Measurements from ENCODE around the gene HDGFL1.

HDGFL1 gene

DNA sequence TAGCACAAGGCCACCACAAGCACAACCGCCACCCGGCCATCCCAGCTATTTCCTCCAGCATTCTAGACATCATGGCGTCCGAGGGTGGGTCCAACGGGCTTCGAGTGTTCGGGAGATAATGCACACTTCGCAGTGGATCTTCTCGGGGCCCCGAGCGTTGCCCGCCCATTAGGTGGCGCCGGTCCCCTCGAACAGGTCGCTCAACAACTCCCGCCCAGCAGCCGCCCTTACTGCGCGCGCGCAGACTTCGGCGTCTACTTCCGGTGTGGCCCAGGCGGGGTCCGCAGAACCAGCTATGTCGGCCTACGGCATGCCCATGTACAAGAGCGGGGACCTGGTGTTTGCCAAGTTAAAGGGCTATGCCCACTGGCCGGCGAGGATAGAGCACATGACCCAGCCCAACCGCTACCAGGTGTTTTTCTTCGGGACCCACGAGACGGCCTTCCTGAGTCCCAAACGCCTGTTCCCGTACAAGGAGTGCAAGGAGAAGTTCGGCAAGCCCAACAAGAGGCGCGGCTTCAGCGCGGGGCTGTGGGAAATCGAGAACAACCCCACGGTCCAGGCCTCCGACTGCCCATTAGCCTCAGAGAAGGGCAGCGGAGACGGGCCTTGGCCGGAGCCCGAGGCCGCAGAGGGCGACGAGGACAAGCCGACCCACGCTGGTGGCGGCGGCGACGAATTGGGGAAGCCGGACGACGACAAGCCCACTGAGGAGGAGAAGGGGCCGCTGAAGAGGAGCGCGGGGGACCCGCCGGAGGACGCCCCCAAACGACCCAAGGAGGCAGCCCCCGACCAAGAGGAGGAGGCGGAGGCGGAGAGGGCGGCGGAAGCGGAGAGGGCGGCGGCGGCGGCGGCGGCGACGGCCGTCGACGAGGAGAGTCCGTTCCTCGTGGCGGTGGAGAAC is at the start of gene HDGFL1:
HDGFL1 (plus strand) TSS at position 286 of the 904 bp plus-strand sequence; CDS start at position 296, 10 bp downstream.
- DNase-seq (ENCODE audit: low read depth, low spot score), result no peak
- no peaks in the 10 kb centered on the region for H3K9me3 ChIP-seq (ENCODE audit: insufficient read depth, low read length)
- no peaks in the 10 kb centered on the region for H3K27me3 ChIP-seq (ENCODE audit: insufficient read depth, insufficient read length)

DNA sequence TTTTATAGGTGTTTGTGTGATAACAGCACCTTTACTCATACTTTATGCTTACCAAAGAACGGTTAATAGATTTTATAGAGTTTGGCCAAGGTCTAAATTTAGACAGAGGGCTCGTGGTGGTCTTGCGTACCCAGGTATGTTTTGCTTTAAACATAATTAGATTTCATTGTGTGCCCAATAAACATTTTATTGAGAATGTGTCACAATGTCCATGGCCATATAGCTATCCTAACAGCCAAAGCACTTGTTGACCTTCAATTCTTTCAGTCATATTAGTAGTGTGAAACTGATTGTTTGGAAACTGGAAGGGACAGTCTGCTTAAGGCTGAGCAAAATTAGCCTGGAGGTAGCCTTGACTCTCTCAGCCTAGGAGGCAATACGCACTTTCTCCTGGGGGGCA is 48.3 kb upstream of the HDGFL1 start:
- no peak overlapping the region for H3K4me3 ChIP-seq (ENCODE audit: insufficient read length, low read depth)
- TF ChIP-seq SUZ12 (IDR thresholded peaks at IDR 0.05; ENCODE audit: extremely low read depth, insufficient read depth, insufficient read length) (no peak), YY1 (IDR thresholded peaks at IDR 0.05; ENCODE audit: insufficient read depth, insufficient read length) (no peak), ZNF274 (IDR thresholded peaks at IDR 0.05; ENCODE audit: low read depth, low read length) (no peak)
- H3K27me3 ChIP-seq (ENCODE audit: insufficient read depth, insufficient read length), result no peaks in the 10 kb centered on the region
- H3K4me1 ChIP-seq (ENCODE audit: insufficient read depth, insufficient read length), result no peaks in the 10 kb centered on the region
- no peak for DNase-seq (ENCODE audit: low read depth, low spot score)
- no peak overlapping the region for H3K9ac ChIP-seq (ENCODE audit: insufficient read length, low read depth)
- H3K9me3 ChIP-seq (ENCODE audit: insufficient read depth, low read length), result no peaks in the 10 kb centered on the region
- no peaks in the 10 kb centered on the region for H3K36me3 ChIP-seq (ENCODE audit: insufficient read depth, insufficient read length, low read length)

More for the DNA sequence above, at the start of gene HDGFL1:
- H3K4me3 ChIP-seq (ENCODE audit: insufficient read length, low read depth), result no peak within 1 kb of the TSS
- H3K36me3 ChIP-seq (ENCODE audit: insufficient read depth, insufficient read length, low read length), result no peaks in the 10 kb centered on the region
- no peak within 1 kb of the TSS for H3K9ac ChIP-seq (ENCODE audit: insufficient read length, low read depth)
- H3K4me1 ChIP-seq (ENCODE audit: insufficient read depth, insufficient read length), result no peaks in the 10 kb centered on the region
- TF ChIP-seq SUZ12 (IDR thresholded peaks at IDR 0.05; ENCODE audit: extremely low read depth, insufficient read depth, insufficient read length) (no peak), YY1 (IDR thresholded peaks at IDR 0.05; ENCODE audit: insufficient read depth, insufficient read length) (no peak), ZNF274 (IDR thresholded peaks at IDR 0.05; ENCODE audit: low read depth, low read length) (no peak)

GRCh38 chr6:22526736-22527135 is 42.6 kb upstream of the HDGFL1 start:
- Histone ChIP-seq H3K27me3 (ENCODE audit: insufficient read depth, insufficient read length) (no peaks in the 10 kb centered on the region), H3K9ac (ENCODE audit: insufficient read length, low read depth) (no peak overlapping the region), H3K9me3 (ENCODE audit: insufficient read depth, low read length) (no peaks in the 10 kb centered on the region), H3K4me3 (ENCODE audit: insufficient read length, low read depth) (no peak overlapping the region), H3K36me3 (ENCODE audit: insufficient read depth, insufficient read length, low read length) (no peaks in the 10 kb centered on the region), H3K4me1 (ENCODE audit: insufficient read depth, insufficient read length) (no peaks in the 10 kb centered on the region)
- TF ChIP-seq YY1 (IDR thresholded peaks at IDR 0.05; ENCODE audit: insufficient read depth, insufficient read length) (no peak), ZNF274 (IDR thresholded peaks at IDR 0.05; ENCODE audit: low read depth, low read length) (no peak), SUZ12 (IDR thresholded peaks at IDR 0.05; ENCODE audit: extremely low read depth, insufficient read depth, insufficient read length) (no peak)
- DNase-seq (ENCODE audit: low read depth, low spot score), result no peak

- no peak overlapping the region for H3K4me3 ChIP-seq (ENCODE audit: insufficient read length, low read depth)
- TF ChIP-seq SUZ12 (IDR thresholded peaks at IDR 0.05; ENCODE audit: extremely low read depth, insufficient read depth, insufficient read length) (no peak), ZNF274 (IDR thresholded peaks at IDR 0.05; ENCODE audit: low read depth, low read length) (no peak), YY1 (IDR thresholded peaks at IDR 0.05; ENCODE audit: insufficient read depth, insufficient read length) (no peak)
- H3K27me3 ChIP-seq (ENCODE audit: insufficient read depth, insufficient read length), result no peaks in the 10 kb centered on the region
- H3K9ac ChIP-seq (ENCODE audit: insufficient read length, low read depth), result no peak overlapping the region
- H3K36me3 ChIP-seq (ENCODE audit: insufficient read depth, insufficient read length, low read length), result no peaks in the 10 kb centered on the region
- no peaks in the 10 kb centered on the region for H3K4me1 ChIP-seq (ENCODE audit: insufficient read depth, insufficient read length)
- DNase-seq (ENCODE audit: low read depth, low spot score), result no peak
- H3K9me3 ChIP-seq (ENCODE audit: insufficient read depth, low read length), result no peaks in the 10 kb centered on the region
Observed at GRCh38 chr6:22529866-22530265, 39.5 kb upstream of the HDGFL1 start.

DNA sequence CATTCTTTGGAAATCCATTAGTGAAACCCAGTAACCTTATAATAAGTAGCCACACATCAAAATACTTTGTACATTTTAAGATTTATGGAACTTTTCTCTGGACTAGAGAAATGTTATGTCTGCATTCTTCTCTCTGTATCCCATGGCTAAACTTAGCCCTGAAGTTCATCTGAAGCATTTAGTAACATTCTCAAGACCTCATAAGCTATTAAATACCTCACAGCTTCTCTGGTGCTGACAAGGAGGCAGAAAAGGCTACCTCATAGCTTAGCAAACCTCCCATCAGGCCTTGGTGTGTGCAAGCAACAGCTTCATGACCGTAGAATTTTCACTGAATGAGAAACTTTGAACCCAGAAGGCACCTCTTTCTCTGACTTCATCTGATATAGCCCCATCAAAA is 38.9 kb upstream of the HDGFL1 start:
- no peaks in the 10 kb centered on the region for H3K36me3 ChIP-seq (ENCODE audit: insufficient read depth, insufficient read length, low read length)
- no peak for TF ChIP-seq ZNF274 (IDR thresholded peaks at IDR 0.05; ENCODE audit: low read depth, low read length)
- no peak for TF ChIP-seq SUZ12 (IDR thresholded peaks at IDR 0.05; ENCODE audit: extremely low read depth, insufficient read depth, insufficient read length)
- no peak for TF ChIP-seq YY1 (IDR thresholded peaks at IDR 0.05; ENCODE audit: insufficient read depth, insufficient read length)

DNA sequence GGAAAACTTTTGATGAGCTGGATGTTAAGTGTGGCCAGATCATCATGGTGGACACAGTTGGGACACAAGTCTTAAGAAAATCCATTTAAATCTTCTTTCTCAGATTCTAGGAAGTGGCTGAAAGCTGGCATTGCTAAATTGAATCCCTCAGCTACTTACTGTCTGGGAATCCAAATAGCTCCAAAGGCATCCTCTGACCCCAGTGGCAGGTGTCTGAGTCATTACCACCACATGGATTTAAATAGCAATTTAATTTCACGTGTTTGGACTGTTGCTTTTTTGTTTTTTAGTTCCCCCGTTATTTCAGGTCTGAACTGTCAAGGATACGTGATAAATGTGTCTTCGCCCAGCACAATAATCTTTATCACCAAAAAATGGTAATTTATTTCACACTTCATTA is 33.2 kb upstream of the HDGFL1 start:
- DNase-seq (ENCODE audit: low read depth, low spot score), result no peak
- no peaks in the 10 kb centered on the region for H3K36me3 ChIP-seq (ENCODE audit: insufficient read depth, insufficient read length, low read length)

More for the DNA sequence above, 38.9 kb upstream of the HDGFL1 start:
- Histone ChIP-seq H3K4me3 (ENCODE audit: insufficient read length, low read depth) (no peak overlapping the region), H3K9me3 (ENCODE audit: insufficient read depth, low read length) (no peaks in the 10 kb centered on the region), H3K9ac (ENCODE audit: insufficient read length, low read depth) (no peak overlapping the region), H3K4me1 (ENCODE audit: insufficient read depth, insufficient read length) (no peaks in the 10 kb centered on the region), H3K27me3 (ENCODE audit: insufficient read depth, insufficient read length) (no peaks in the 10 kb centered on the region)
- DNase-seq (ENCODE audit: low read depth, low spot score), result no peak

GRCh38 chr6:22544476-22544875 is 24.9 kb upstream of the HDGFL1 start:
- H3K27me3 ChIP-seq (ENCODE audit: insufficient read depth, insufficient read length), result no peaks in the 10 kb centered on the region
- H3K9ac ChIP-seq (ENCODE audit: insufficient read length, low read depth), result no peak overlapping the region
- no peaks in the 10 kb centered on the region for H3K36me3 ChIP-seq (ENCODE audit: insufficient read depth, insufficient read length, low read length)
- H3K4me3 ChIP-seq (ENCODE audit: insufficient read length, low read depth), result no peak overlapping the region
- no peak for DNase-seq (ENCODE audit: low read depth, low spot score)
- no peaks in the 10 kb centered on the region for H3K9me3 ChIP-seq (ENCODE audit: insufficient read depth, low read length)
- TF ChIP-seq ZNF274 (IDR thresholded peaks at IDR 0.05; ENCODE audit: low read depth, low read length) (no peak), YY1 (IDR thresholded peaks at IDR 0.05; ENCODE audit: insufficient read depth, insufficient read length) (no peak), SUZ12 (IDR thresholded peaks at IDR 0.05; ENCODE audit: extremely low read depth, insufficient read depth, insufficient read length) (no peak)
- no peaks in the 10 kb centered on the region for H3K4me1 ChIP-seq (ENCODE audit: insufficient read depth, insufficient read length)

More for the DNA sequence above, 33.2 kb upstream of the HDGFL1 start:
- Histone ChIP-seq H3K9ac (ENCODE audit: insufficient read length, low read depth) (no peak overlapping the region), H3K9me3 (ENCODE audit: insufficient read depth, low read length) (no peaks in the 10 kb centered on the region), H3K4me1 (ENCODE audit: insufficient read depth, insufficient read length) (no peaks in the 10 kb centered on the region), H3K27me3 (ENCODE audit: insufficient read depth, insufficient read length) (no peaks in the 10 kb centered on the region), H3K4me3 (ENCODE audit: insufficient read length, low read depth) (no peak overlapping the region)
- TF ChIP-seq YY1 (IDR thresholded peaks at IDR 0.05; ENCODE audit: insufficient read depth, insufficient read length), result no peak
- TF ChIP-seq ZNF274 (IDR thresholded peaks at IDR 0.05; ENCODE audit: low read depth, low read length), result no peak
- TF ChIP-seq SUZ12 (IDR thresholded peaks at IDR 0.05; ENCODE audit: extremely low read depth, insufficient read depth, insufficient read length), result no peak
